Measurements from ENCODE around the gene PIF1. TPM values are rescaled to one million over a fixed set of nuclear protein-coding genes. Genes with fewer than 3 reads are reported as not detected.

Gene PIF1
- total RNA-seq, 2 experiments from 2014 or later: 0.22 to 0.27 TPM

DNA sequence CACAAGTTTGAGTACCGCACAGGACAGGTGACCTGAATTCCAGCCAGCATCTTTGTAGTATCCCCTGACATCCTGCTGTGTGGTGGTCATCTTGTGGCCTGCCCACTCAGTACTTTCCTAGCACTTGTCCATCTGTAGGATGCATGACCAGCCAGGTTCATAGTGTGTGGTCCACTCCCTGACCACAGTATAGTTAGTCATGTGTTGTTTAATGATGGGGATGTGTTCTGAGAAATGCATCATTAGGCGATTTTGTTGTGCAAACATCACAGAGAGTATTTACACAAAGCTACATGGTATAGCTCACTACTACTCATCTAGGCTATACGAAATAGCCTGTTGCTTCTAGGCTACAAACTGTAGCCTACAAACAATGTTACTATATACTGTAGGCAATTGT lies 33.2 kb downstream of the PIF1 start:
- ChIA-PET CTCF (no interaction called here), POLR2A (no interaction called here)
- Histone ChIP-seq H3K27ac (ENCODE audit: low read depth in 1 of 2, low read length in 2 of 2) (no peak overlapping the region), H3K27me3 (ENCODE audit: control insufficient read depth in 1 of 2, insufficient read depth in 2 of 2, low read length in 2 of 2) (no peaks in the 10 kb centered on the region), H3K36me3 (ENCODE audit: insufficient read depth, low read length) (no peaks in the 10 kb centered on the region), H3K4me1 (ENCODE audit: insufficient read depth, low read length) (no peaks in the 10 kb centered on the region), H3K9me3 (ENCODE audit: control insufficient read depth in 1 of 2, insufficient read depth in 1 of 2, low read length in 2 of 2) (no peaks in the 10 kb centered on the region), H3K4me3 (ENCODE audit: low read length) (no peak overlapping the region)
- Mint-ChIP-seq H3K4me1 (ENCODE audit: low read depth) (no peaks in the 10 kb centered on the region), H3K27me3 (no peaks in the 10 kb centered on the region), H3K4me3 (no peak overlapping the region), H3K36me3 (ENCODE audit: low read depth) (no peaks in the 10 kb centered on the region), H3K9me3 (no peaks in the 10 kb centered on the region), H3K27ac (no peak overlapping the region)
- ATAC-seq (ENCODE audit: poor library complexity): no peak
- no peak for DNase-seq
- TF ChIP-seq CTCF (IDR thresholded peaks at IDR 0.05): no peak
- intact Hi-C loops (cut with DNase I, micrococcal nuclease): loop anchor here in 1 of 2 experiments (5.0 kb wide), 1 partner anchor 45 kb away; no protein-coding TSS in a partner anchor

DNA sequence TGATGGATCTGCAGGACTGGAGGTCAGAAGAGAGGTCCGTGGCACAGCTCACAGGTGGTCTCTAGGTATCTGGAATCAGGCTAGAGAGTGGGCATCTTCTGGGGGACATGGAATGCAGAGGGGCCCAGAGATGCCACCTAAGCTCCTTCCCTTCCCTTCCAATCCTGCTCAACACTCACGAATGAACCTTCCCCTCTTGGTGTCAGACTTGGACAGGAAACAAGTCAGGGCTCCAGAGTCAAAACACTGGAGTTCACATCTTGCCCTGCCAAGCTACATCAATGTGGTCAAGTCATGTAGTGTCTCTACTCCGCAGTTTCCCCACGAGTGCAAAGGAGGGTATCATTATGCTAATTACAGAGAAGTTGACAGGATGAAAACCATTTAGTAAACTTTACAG lies 34.0 kb downstream of the PIF1 start:
- H3K27me3 Mint-ChIP-seq: no peaks in the 10 kb centered on the region
- H3K9me3 ChIP-seq (ENCODE audit: control insufficient read depth in 1 of 2, insufficient read depth in 1 of 2, low read length in 2 of 2): no peaks in the 10 kb centered on the region
- POLR2A ChIA-PET: no interaction called here
- H3K36me3 ChIP-seq (ENCODE audit: insufficient read depth, low read length): no peaks in the 10 kb centered on the region
- no peak overlapping the region for H3K27ac Mint-ChIP-seq
- no peak overlapping the region for H3K27ac ChIP-seq (ENCODE audit: low read depth in 1 of 2, low read length in 2 of 2)
- H3K4me1 ChIP-seq (ENCODE audit: insufficient read depth, low read length): no peaks in the 10 kb centered on the region
- H3K36me3 Mint-ChIP-seq (ENCODE audit: low read depth): no peaks in the 10 kb centered on the region
- H3K4me3 ChIP-seq (ENCODE audit: low read length): no peak overlapping the region
- CTCF ChIA-PET: no interaction called here
- DNase-seq: no peak
- TF ChIP-seq CTCF (IDR thresholded peaks at IDR 0.05): no peak
- ATAC-seq (ENCODE audit: poor library complexity): no peak
- H3K4me3 Mint-ChIP-seq: no peak overlapping the region
- H3K4me1 Mint-ChIP-seq (ENCODE audit: low read depth): no peaks in the 10 kb centered on the region
- intact Hi-C loops (cut with DNase I, micrococcal nuclease): loop anchor here in 1 of 2 experiments (5.0 kb wide), 1 partner anchor 44 kb away; no protein-coding TSS in a partner anchor
- no peaks in the 10 kb centered on the region for H3K9me3 Mint-ChIP-seq
- no peaks in the 10 kb centered on the region for H3K27me3 ChIP-seq (ENCODE audit: control insufficient read depth in 1 of 2, insufficient read depth in 2 of 2, low read length in 2 of 2)

DNA sequence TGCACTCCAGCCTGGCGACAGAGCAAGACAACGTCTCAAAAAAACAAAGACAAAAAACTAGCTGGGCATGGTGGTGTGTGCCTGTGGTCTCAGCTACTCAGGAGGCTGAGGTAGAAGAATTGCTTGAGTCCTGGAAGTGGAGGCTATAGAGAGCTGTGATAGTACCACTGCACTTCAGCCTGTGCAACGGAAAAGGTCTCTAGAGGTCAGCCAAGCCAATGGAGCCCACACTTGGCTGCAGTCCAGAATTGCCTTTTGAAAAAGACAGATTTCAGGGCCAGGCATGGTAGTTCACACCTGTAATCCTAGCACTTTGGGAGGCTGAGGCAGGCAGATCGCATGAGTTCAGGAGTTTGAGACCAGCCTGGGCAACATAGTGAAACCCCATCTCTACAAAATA lies 41.7 kb downstream of the PIF1 start:
- no peaks in the 10 kb centered on the region for H3K27me3 ChIP-seq (ENCODE audit: control insufficient read depth in 1 of 2, insufficient read depth in 2 of 2, low read length in 2 of 2)
- intact Hi-C loops (cut with DNase I, micrococcal nuclease): no loop called here
- ChIA-PET CTCF (no interaction called here), POLR2A (no interaction called here)
- TF ChIP-seq CTCF (IDR thresholded peaks at IDR 0.05): no peak
- DNase-seq (no peak), ATAC-seq (ENCODE audit: poor library complexity) (no peak)
- H3K27ac ChIP-seq (ENCODE audit: low read depth in 1 of 2, low read length in 2 of 2): no peak overlapping the region
- no peaks in the 10 kb centered on the region for H3K9me3 ChIP-seq (ENCODE audit: control insufficient read depth in 1 of 2, insufficient read depth in 1 of 2, low read length in 2 of 2)
- H3K4me1 ChIP-seq (ENCODE audit: insufficient read depth, low read length): peaks cover 7% of the 10 kb centered on the region
- peaks cover 16% of the 10 kb centered on the region for H3K27me3 Mint-ChIP-seq
- H3K4me1 Mint-ChIP-seq (ENCODE audit: low read depth): no peaks in the 10 kb centered on the region
- H3K9me3 Mint-ChIP-seq: no peaks in the 10 kb centered on the region
- no peak overlapping the region for H3K4me3 Mint-ChIP-seq
- no peak overlapping the region for H3K27ac Mint-ChIP-seq
- H3K36me3 ChIP-seq (ENCODE audit: insufficient read depth, low read length): no peaks in the 10 kb centered on the region
- H3K4me3 ChIP-seq (ENCODE audit: low read length): no peak overlapping the region
- no peaks in the 10 kb centered on the region for H3K36me3 Mint-ChIP-seq (ENCODE audit: low read depth)
